ENCODE results near the gene MMRN2. TPM values are rescaled to one million over a fixed set of nuclear protein-coding genes. Genes with fewer than 3 reads are reported as not detected.

Gene MMRN2
- total RNA-seq, 1 donor from 2014 or later: 86.3 TPM

DNA sequence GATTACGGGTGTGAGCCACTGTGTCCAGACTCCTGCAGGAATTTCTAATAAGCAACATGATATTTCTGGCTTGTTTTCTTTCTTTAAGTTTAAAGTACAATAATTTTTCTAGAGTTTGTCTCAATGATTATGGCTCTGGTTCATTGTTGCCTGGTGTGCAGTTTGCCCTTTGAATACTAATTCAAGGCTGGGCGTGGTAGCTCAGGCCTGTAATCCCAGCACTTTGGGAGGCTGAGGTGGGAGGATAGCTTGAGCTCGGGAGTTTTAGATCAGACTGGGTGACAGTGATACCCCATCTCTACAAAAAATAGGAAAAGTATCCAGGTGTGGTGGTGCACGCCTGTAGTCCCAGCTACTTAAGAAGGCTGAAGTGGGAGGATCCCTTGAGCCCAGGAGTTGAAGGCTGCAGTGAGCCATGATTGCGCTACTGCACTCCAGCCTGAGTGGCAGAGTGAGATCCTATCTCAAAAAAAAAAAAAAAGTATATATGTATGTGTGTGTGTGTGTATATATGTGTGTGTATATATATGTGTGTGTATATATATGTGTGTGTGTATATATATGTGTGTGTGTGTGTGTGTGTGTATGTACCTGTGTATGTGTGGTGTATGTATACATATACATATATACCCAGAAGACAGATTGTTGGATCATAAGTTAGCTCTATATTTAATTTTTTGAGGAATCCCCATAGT is 19.1 kb upstream of the MMRN2 start:
- H3K9me3 ChIP-seq: no peaks in the 10 kb centered on the region
- DNase-seq (no peak), ATAC-seq (no peak)
- no peaks in the 10 kb centered on the region for H3K27me3 ChIP-seq
- peaks cover 27% of the 10 kb centered on the region for H3K4me1 ChIP-seq
- intact Hi-C loops (cut with DNase I): no loop called here
- H3K36me3 ChIP-seq: no peaks in the 10 kb centered on the region
- TF ChIP-seq, protein P1, sequence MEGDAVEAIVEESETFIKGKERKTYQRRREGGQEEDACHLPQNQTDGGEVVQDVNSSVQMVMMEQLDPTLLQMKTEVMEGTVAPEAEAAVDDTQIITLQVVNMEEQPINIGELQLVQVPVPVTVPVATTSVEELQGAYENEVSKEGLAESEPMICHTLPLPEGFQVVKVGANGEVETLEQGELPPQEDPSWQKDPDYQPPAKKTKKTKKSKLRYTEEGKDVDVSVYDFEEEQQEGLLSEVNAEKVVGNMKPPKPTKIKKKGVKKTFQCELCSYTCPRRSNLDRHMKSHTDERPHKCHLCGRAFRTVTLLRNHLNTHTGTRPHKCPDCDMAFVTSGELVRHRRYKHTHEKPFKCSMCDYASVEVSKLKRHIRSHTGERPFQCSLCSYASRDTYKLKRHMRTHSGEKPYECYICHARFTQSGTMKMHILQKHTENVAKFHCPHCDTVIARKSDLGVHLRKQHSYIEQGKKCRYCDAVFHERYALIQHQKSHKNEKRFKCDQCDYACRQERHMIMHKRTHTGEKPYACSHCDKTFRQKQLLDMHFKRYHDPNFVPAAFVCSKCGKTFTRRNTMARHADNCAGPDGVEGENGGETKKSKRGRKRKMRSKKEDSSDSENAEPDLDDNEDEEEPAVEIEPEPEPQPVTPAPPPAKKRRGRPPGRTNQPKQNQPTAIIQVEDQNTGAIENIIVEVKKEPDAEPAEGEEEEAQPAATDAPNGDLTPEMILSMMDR (IDR thresholded peaks at IDR 0.05): no peak
- H3K27ac ChIP-seq: no peak overlapping the region
- H3K4me3 ChIP-seq: no peak overlapping the region

GRCh38 chr10:86974484-86974883 is 17.1 kb upstream of the MMRN2 start:
- H3K4me3 ChIP-seq: peak overlapping the region; percentile 14
- peak overlapping the region; percentile 59 for H3K27ac ChIP-seq
- TF ChIP-seq, protein P1 (IDR thresholded peaks at IDR 0.05): no peak
- ATAC-seq (no peak), DNase-seq (no peak)
- no peaks in the 10 kb centered on the region for H3K36me3 ChIP-seq
- H3K9me3 ChIP-seq: no peaks in the 10 kb centered on the region
- H3K4me1 ChIP-seq: peaks cover 30% of the 10 kb centered on the region
- H3K27me3 ChIP-seq: no peaks in the 10 kb centered on the region
- intact Hi-C loops (cut with DNase I): no loop called here

DNA sequence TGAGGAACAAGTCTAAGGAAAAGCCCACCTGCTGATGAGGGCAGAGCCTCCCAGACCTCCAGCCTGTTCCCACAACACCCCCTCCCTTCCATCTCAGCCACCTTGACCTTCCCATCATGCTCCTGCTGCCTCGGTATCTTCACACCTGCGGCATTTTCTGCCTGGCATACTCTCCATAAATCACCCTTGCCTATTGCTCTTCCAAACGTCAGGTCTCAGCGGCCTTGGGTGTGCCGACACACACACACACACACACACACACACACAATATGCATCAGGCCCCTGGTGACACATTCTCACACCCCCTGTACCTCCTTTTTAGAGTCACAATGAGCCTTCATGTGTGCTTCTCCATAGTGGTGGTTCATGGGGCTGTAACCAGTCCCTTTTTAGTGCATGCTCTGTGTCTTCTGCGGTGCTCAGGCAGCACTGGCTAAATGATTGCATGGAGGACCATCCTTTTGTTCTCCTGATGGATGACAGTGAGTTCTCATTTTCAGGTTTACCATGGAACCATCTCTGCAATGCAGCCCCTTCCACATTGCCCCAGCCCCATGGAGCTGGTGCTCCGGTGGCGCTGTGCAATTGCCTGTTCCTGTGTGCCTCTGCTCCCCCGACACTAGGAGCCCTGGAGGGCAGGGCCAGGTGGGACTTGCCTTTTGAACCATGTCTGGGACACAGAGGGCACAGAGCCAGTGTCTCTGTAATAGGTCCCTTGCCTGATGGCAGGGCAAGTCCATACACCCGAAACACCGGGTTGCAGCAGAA is 15.4 kb upstream of the MMRN2 start:
- H3K4me3 ChIP-seq: no peak overlapping the region
- H3K9me3 ChIP-seq: no peaks in the 10 kb centered on the region
- TF ChIP-seq, protein P1 (IDR thresholded peaks at IDR 0.05): no peak
- peaks cover 33% of the 10 kb centered on the region for H3K4me1 ChIP-seq
- ATAC-seq: no peak
- peak overlapping the region; percentile 97 for H3K27ac ChIP-seq
- no peak for DNase-seq
- intact Hi-C loops (cut with DNase I): no loop called here
- no peaks in the 10 kb centered on the region for H3K36me3 ChIP-seq
- no peaks in the 10 kb centered on the region for H3K27me3 ChIP-seq

DNA sequence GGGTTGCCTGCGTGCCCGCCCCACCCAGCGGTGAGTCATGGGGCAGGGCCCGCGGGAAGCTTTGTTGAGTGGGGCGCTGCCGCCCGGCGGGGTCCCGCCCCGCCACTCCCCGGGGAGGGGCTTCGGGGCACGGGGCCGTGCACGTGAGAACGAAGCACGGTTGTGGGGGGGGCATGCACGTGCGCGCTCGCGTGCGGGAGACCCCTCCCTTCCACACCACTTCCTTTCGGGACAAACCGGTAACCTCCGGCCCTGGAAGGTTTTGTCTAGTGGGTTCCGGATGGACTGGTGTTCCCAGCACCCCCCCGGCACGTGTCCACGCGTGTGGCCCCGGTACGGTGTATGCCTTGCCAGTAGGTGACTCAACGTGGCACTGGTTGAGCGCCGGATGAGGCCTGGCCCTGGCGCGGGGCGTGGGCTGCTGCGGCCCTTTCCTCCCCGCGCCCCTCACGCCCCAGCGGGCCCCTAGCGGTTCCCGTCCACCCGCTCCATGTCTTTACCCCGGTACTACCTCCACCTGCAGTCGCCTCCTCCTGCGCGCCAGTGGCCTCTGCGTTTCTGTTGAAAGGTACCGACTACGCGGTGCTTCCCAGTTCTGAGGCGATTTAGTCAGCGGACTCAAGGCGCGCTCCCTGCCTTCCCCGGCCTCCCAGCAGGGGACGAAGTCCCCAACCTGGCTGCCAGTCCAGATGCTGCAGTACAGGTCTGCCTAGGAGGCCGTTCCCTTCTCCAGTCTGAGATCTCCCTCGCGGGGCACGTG is 14.0 kb upstream of the MMRN2 start:
- intact Hi-C loops (cut with DNase I): no loop called here
- H3K4me1 ChIP-seq: peaks cover 40% of the 10 kb centered on the region
- DNase-seq: peak; percentile 96
- H3K4me3 ChIP-seq: peak overlapping the region; percentile 72
- no peaks in the 10 kb centered on the region for H3K9me3 ChIP-seq
- peak overlapping the region; percentile 97 for H3K27ac ChIP-seq
- TF ChIP-seq, protein P1 (IDR thresholded peaks at IDR 0.05): peak; percentile 7
- H3K36me3 ChIP-seq: no peaks in the 10 kb centered on the region
- ATAC-seq: peak; percentile 88
- no peaks in the 10 kb centered on the region for H3K27me3 ChIP-seq

- Histone ChIP-seq H3K36me3 (no peaks in the 10 kb centered on the region), H3K4me3 (peak overlapping the region; percentile 72), H3K27ac (peak overlapping the region; percentile 97), H3K9me3 (no peaks in the 10 kb centered on the region), H3K4me1 (peaks cover 44% of the 10 kb centered on the region), H3K27me3 (no peaks in the 10 kb centered on the region)
- intact Hi-C loops (cut with DNase I): no loop called here
- TF ChIP-seq, protein P1 (IDR thresholded peaks at IDR 0.05): no peak
- ATAC-seq (no peak), DNase-seq (no peak)
These were observed 13.5 kb upstream of the MMRN2 start for GRCh38 chr10:86970982-86971231.
